Fibroblast of the aortic adventitia (primary cell): Measurements from ENCODE around the gene SLC15A1. TPM values are rescaled to one million over a fixed set of nuclear protein-coding genes. Genes with fewer than 3 reads are reported as not detected.

ENCODE experiments used
- DNase-seq: peaks from one replicate; pipeline ENCODE4 v3.0.0-alpha.2; 2010; ENCODE audit warnings: low read depth
- H3K4me3 ChIP-seq: 2 replicates; pipeline ENCODE4 v1.5.1; 2011; ENCODE audit warnings: low read depth, mild to moderate bottlenecking, control low read depth, low read length, moderate library complexity
- CTCF ChIP-seq: IDR thresholded peaks from 2 replicates; pipeline ENCODE4 v1.5.1; 2011; ENCODE audit warnings: mild to moderate bottlenecking, low read length, control low read depth, inconsistent platforms; ENCODE audit not compliant: insufficient read depth
- total RNA-seq: library from RNA; depleted of rRNA; stranded (reverse); fragments of >200 nt; gene quantifications from 2 replicates; pipeline ENCODE4 v1.2.3, GENCODE V29; 2012; ENCODE audit warnings: low replicate concordance

SLC15A1 gene
- total RNA-seq, 1 donor, result not detected

- DNase-seq, result peak; percentile 10
- H3K4me3 ChIP-seq, result no peak overlapping the region
- no peak for TF ChIP-seq CTCF
Observed at GRCh38 chr13:98717256-98717655, 35.2 kb downstream of the SLC15A1 start.

- no peak for DNase-seq
- no peak overlapping the region for H3K4me3 ChIP-seq
- no peak for TF ChIP-seq CTCF
Observed at GRCh38 chr13:98710521-98710920, 42.0 kb downstream of the SLC15A1 start.

- H3K4me3 ChIP-seq, result no peak overlapping the region
- no peak for TF ChIP-seq CTCF
- DNase-seq, result no peak
Observed at GRCh38 chr13:98707281-98707999, 45.0 kb downstream of the SLC15A1 start.

- peak; percentile 7 for DNase-seq
- no peak for TF ChIP-seq CTCF
- H3K4me3 ChIP-seq, result no peak overlapping the region
Observed at GRCh38 chr13:98706446-98707110, 45.9 kb downstream of the SLC15A1 start.

- no peak overlapping the region for H3K4me3 ChIP-seq
- no peak for TF ChIP-seq CTCF
- DNase-seq, result no peak
Observed at GRCh38 chr13:98697791-98698190, 54.7 kb downstream of the SLC15A1 start.

- TF ChIP-seq CTCF, result no peak
- no peak overlapping the region for H3K4me3 ChIP-seq
- no peak for DNase-seq
Observed at GRCh38 chr13:98693756-98694155, 58.7 kb downstream of the SLC15A1 start.
